Tongue (tissue), 2 donors: ENCODE results near the gene KCNH6. TPM values are rescaled to one million over a fixed set of nuclear protein-coding genes. Genes with fewer than 3 reads are reported as not detected.

Experiments
- DNase-seq: peaks from one replicate; pipeline ENCODE4 v3.0.0-alpha.2; 2015
- total RNA-seq: library from RNA; depleted of rRNA; stranded (reverse); fragments of >200 nt; gene quantifications from one replicate; pipeline ENCODE4 v1.2.3, GENCODE V29; 2014

The KCNH6 gene
- total RNA-seq, 1 donor from 2014 or later: 0.31 TPM

- no peak for DNase-seq
Measured at GRCh38 chr17:63488851-63489250, 34.3 kb upstream of the KCNH6 start.

- no peak for DNase-seq
Measured at GRCh38 chr17:63489291-63489690, 33.9 kb upstream of the KCNH6 start.

DNA sequence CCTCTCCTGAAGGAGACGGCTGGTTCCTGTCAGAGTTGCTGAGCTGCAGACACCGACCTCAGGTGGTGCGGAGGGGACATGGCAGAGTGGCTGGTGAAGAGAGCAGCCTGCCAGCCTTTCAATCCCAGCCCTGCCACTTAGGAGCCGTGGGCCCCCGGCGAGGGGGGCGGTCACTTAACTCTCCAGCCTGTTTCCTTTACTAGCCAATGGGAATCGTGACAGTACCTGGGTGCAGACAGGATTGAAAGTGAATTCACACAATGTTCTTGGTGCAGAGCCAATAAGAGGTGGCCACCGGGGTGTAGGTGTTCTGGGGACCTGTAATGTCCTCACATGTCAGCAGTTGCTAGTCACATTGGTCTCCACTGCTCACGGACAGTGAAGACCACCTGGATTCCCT lies 32.8 kb upstream of the KCNH6 start:
- no peak for DNase-seq

- no peak for DNase-seq
Measured at GRCh38 chr17:63490858-63491400, 32.2 kb upstream of the KCNH6 start.

- no peak for DNase-seq
Measured at GRCh38 chr17:63491413-63491812, 31.7 kb upstream of the KCNH6 start.

DNA sequence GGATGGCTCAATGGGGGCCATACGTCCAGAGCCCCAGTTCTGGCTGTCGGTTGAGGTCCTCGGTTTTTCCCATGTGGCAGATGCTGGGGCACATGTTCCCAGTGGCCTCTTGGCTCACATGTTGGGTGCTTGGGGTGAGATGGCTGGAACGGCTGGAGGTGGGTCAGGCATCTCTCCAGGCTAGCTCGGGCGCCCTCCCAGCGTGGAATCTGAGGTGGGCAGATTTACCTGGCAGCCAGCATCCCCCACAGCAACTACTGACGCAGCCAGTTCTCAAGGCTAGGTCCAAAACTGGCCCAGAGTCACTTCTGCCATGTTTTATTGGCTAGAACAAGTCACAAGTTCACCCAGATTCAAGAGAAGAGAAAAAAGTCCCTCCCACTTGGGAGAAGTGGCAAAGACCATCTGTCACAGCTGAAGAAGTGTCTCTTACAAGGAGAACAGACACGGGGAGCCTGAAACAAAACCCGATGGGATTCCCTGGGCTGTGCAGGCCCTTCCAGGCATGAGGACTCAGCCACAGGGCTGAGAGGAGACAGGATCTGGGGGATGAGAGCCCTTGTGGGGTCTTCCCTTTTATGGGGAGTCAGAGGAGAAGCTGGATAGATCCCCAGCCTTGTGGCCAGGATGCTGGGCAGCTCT lies 31.1 kb upstream of the KCNH6 start:
- peak; percentile 49 for DNase-seq

- DNase-seq: peak; percentile 24
Measured at GRCh38 chr17:63492940-63493339, 30.2 kb upstream of the KCNH6 start.

- DNase-seq: no peak
Measured at GRCh38 chr17:63493411-63493810, 29.7 kb upstream of the KCNH6 start.

DNA sequence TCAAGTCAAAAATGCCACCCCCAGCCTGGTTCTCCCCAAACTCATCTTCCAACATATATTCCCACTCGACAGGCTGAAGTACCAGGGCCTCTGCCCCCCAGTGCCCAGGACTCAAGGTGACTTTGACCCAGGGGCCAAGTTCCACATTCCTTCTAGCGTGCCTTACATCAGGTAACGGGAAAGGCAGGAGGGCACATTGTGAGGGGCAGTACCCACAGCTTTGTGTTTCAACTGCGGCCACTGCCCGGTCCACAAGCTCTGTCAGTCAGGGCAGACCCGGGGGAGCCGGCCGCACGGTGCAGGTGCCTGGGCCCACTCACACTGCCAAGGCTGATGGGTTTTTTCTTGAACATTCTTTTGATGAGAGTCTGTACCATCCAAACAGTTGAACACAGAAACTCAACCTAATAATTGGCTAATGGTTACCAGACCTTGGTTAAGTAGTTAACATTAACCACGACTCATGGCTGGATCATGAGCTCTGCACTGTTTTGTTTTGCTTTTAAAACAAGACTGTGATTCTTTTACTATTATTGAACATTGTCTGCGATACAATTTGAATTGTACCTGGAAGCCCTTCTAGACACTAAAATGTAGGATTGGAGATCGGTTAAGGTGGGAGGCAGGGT lies 28.7 kb upstream of the KCNH6 start:
- no peak for DNase-seq

GRCh38 chr17:63495491-63495890 lies 27.7 kb upstream of the KCNH6 start:
- peak; percentile 67 for DNase-seq

GRCh38 chr17:63496177-63496576 lies 27.0 kb upstream of the KCNH6 start:
- no peak for DNase-seq

DNA sequence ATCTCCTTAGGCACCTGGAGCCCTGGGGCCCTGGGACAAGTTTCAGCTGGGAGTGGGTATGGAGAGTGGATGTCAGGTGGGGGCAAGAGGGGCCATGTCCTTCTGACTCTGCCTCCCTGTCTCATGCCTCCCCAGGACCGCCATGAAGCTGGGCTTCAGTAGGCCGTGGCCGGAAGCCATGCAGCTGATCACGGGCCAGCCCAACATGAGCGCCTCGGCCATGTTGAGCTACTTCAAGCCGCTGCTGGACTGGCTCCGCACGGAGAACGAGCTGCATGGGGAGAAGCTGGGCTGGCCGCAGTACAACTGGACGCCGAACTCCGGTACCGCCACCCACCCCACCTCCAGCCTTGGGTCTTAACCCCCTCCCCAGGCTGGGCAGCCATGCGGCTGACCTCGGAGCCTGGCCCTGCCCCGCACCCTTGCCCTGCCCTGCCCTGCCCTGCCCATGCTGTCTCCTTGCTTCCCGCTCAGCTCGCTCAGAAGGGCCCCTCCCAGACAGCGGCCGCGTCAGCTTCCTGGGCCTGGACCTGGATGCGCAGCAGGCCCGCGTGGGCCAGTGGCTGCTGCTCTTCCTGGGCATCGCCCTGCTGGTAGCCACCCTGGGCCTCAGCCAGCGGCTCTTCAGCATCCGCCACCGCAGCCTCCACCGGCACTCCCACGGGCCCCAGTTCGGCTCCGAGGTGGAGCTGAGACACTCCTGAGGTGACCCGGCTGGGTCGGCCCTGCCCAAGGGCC lies 26.3 kb upstream of the KCNH6 start:
- no peak for DNase-seq

DNA sequence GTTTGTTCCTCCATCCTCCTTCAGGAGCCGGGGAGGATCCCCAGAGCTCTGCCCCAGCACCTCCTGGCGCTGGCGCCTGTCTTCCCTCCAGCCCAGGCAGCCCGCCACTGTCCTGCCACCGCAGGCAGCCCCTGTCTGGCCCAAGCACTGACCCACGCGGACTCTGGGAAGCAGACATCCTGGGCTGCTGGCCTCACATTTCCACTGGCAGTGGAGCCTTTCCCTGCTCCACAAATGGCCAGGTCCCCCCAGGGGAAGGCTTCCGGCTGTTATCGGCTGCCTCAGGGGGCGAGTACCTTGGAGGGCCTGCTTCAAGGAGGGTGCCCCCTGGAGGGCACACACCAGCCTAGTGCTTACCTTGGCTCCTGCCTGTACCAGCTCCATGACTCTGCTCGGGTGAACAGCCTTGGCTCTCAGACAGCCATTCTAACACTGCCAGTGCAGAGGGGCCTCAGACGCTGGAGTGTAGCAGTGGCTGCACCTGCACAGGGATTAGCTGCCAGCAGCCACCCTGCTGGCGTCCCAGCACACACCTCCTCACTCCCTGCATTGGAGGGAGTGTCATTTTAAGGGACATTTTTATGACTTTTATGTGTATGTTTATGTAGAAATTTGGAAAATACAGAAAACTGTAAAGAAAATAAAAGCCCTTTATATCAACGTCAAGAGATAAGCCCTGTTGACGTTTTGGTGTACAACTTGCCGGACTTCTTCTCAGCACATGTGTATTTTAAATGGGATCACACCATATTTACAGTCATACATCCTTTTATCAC lies 25.3 kb upstream of the KCNH6 start:
- DNase-seq: no peak

DNA sequence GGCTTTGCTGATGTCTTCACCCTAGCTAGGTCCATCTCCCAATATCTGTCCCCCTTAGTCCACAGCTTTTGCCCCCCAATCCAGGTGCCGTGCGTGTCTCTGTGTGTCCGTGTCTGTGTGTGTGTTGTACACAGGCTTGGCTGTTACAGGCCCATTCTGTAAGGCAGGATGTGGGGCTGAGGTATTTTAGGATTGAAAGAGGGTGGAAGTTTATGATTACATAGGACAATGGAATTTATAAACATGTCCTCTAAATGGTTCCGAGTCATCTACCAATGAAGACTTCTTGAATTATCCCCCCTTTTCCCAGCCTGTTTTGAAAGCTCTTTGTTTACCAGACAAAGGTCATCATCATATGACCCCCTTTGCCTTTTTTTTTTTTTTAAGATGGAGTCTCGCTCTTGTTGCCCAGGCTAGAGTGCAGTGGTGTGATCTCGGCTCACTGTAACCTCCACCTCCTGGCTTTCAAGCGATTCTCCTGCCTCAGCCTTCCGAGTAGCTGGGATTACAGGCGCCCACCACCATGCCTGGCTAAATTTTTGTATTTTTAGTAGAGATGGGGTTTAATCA lies 24.4 kb upstream of the KCNH6 start:
- DNase-seq: no peak

- no peak for DNase-seq
Measured at GRCh38 chr17:63500543-63501390, 22.4 kb upstream of the KCNH6 start.

DNA sequence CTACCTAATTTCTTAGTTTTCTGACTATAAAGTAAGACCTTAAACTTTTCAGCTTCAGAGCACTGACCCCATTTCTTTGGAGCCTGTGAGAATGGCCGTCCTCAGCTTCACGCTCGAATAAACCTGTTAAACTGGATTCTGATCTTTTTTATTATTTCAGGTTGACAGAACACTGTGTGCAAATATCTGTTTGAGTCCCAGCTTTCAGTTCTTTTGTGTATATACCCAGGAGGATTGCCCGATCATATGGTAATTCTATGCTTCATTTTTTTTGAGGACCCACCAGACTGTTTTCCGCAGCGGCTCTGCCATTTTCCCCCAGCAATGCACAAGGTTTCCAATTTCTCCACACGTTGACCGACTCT lies 19.8 kb upstream of the KCNH6 start:
- DNase-seq: no peak

DNA sequence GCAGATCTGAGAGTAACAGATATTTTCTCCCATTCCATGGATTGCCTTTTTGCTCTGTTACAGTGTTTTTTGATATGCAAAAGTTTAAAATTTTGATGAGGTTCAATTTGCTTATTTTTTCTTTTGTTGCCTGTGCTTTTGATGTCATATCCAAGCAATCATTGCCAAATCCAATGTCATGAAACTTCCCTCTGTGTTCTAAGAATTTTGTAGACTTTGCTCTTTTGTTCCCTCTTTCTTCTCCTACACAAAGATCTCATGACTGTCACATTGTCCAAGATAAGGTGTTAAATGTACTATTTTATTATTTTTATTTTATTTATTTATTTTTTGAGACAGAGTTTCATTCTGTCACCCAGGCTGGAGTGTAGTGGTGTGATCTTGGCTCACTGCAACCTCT lies 18.9 kb upstream of the KCNH6 start:
- no peak for DNase-seq

DNA sequence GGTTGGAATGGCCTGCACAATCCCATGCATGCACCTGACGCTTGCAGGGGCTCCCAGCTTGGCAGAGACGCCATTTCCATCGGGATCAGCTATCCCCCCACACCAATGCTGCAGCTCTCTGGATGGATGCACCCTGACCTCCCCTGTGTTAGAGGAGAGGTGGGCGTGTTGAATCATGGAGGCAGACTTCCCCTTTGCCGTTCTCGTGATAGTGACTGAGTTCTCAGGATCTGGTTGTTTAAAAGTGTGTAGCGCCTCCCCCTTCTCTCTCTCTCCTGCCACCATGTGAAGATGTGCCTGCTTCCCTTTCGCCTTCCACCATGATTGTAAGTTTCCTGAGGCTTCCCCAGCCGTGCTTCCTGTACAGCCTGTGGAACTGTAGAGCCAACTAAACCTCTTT lies 17.8 kb upstream of the KCNH6 start:
- DNase-seq: no peak

DNA sequence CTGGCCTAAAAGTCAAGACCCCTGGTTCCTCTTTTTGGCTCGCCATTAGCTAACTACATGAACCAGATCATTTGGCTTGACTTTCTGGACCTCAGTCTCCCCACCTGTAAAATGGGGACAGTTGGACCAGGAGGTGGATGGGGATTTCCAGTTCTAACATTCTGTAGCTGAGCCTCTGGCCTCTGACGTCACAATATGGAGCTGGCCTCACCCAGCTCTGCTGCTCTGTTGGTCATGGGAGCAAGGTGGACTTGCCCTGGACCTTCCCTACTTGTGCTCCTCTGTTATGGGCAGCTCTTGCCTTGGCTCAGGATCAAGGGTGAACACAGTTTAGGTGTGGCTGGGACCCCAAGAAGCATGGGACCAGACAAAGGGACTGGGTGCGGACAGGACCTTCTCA lies 16.5 kb upstream of the KCNH6 start:
- DNase-seq: no peak

- no peak for DNase-seq
Measured at GRCh38 chr17:63511331-63511730, 11.8 kb upstream of the KCNH6 start.

GRCh38 chr17:63512388-63512787 lies 10.8 kb upstream of the KCNH6 start:
- no peak for DNase-seq
